Right renal pelvis (tissue), 4 donors: Measurements from ENCODE around the gene COL4A1. TPM values are rescaled to one million over a fixed set of nuclear protein-coding genes. Genes with fewer than 3 reads are reported as not detected.

ENCODE experiments used
- DNase-seq, 4 donors: peaks; one replicate each; pipeline ENCODE4 v3.0.0-alpha.2; 2013; ENCODE audit warnings: low read depth in 4 of 4, low spot score in 3 of 4, missing footprints in 1 of 4
- polyA plus RNA-seq, 4 donors: library from polyadenylated mRNA; unstranded; fragments of 120-200 nt; gene quantifications; one replicate each; pipeline ENCODE4 v1.2.1, GENCODE V29; 2013; ENCODE audit not compliant: insufficient read length in 4 of 4

COL4A1 gene
- polyA plus RNA-seq, 4 donors: 619 to 679 (median 666) TPM

DNA sequence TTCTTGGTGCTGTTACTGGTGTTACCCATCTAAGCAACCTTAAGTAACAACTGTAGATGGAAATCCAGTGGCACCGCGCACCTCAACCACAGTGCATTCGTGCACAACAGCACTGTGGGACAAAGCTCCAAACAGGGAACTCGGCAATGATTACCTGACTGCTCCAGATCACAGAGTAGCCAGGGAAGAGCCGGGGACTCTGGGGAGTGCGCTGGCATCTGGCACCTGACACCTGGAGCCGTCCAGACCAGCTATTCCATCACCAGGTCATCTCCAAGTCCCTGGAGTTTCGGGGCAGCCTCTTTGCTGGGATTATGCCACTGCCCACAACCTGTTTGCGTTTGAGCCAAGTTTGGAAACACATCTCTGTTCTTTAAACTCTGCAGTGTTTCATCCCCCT lies 62.0 kb downstream of the COL4A1 start:
- no peak for DNase-seq

DNA sequence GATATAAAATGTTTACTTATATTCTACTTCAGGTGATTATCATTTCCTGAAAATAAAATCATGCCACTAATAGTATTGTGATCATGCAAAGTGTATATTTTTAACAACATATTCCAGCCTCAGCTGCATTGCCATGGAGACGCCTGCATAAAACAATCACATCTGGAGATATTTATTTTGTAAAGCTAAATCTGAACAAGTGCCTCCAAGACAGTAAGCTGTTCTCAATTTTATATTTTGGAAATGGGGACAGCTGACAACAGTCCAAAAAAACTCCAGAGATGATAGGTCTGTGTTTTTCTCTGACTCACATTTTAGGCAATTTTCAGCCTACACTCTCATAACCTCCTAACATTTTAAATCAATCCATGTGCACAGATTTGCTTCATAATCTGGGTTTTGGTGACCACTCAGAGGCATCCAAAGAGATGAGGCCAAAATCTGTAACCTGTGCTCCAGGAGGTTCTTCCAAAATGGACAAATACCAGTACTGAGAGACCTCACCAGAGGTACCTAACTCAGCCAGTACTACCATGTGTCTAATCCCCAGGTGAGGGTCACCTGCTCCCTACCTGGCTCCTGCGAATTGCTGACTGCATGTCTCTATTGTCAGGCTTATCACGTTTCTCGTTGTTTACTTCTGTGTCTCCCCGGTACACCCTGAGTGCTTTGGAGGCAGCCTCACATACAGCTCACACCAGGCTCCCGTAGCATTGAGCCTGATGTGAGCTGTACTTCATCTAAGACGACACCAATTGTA lies 62.7 kb downstream of the COL4A1 start:
- no peak for DNase-seq

DNA sequence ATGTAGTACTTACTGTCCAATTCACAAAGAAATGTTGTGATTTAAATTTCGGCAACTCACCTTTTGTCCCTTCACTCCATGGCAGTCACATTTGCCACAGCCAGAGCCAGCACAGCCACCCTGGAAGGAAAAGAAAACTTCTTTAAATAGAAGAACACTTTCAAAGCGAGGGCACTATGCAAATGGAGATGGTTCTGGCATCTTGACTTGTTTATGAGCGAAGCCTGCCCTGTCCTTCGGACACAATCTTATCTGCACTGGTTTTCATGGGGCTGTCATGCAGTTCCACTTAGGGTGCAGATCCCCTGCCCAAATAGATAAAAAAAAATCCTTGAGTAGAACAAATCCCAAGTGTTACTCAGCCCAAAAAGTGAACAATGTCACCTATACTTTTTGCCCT lies 64.3 kb downstream of the COL4A1 start:
- DNase-seq: no peak

DNA sequence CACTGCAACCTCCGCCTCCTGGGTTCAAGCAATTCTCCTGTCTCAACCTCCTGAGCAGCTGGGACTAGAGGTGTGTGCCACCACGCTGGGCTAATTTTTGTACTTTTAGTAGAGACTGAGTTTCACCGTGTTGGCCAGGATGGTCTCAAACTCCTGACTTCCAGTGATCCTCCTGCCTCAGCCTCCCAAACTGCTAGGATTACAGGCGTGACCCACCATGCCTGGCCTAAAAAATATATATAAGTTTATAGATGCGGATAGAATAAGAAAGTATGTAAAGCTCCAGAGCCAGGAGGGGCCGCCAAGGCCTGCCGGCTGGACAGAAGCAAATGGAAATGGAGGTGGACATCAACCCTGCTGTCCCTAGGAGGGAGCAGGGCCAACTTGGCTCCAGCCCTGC lies 66.0 kb downstream of the COL4A1 start:
- DNase-seq: no peak

DNA sequence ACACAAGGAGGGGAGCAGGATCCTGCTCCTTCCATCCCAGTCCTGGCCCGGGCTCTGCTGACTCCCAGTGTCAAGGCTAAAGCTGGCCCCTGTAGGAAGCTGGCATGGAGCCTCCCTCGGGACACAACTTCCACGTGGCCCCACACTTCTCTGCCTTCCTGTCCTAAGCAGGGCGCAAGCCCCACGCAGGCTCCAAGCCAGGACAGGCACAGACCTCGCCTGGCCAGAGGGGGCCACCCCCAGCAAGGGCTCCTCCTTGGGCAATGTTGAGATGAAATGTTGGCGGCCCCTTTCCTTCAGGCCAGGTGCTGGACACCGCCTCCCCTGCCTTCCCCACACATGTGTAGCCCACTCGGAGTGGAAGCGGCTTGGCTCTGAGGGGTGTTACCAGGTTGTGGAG lies 66.6 kb downstream of the COL4A1 start:
- DNase-seq: no peak

DNA sequence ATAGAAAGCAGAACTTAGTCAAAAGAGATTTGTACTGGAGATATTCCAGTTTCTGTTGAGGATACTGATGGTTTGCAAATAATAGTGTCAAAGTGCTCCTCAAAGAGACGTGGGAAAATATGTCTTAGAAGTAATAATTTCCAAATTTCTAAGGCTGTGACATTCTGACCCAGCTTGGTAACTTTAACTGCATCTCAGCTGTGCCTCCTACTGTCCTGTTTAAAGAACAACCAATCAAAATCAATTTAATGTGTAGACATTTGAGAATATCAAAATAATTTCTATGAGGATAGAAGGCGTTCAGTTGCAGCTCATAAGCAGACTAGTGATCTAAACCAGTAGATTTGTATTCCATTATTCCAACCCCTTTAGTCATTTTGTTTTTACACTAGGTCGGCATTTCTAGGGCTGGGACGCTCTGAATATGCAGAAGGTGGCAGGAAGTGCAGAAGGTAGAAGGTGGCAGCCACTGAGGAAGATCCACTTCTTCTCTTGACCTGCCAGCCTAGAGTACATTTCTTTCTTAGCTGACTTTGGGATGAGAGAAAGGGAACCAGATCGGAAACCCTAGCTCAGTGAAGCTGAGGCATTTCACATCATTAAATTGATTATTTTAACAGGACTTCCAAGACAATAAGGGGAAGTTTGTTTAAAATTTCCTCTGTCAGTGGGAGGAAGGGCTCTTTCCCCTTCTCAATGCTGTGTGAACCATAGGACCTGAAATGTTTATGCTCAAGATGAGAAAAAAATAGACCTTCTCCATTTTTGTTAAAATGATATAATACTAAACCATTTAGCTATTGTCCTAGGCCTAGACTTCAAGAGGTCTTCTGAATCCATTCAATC lies 67.5 kb downstream of the COL4A1 start:
- DNase-seq: no peak

DNA sequence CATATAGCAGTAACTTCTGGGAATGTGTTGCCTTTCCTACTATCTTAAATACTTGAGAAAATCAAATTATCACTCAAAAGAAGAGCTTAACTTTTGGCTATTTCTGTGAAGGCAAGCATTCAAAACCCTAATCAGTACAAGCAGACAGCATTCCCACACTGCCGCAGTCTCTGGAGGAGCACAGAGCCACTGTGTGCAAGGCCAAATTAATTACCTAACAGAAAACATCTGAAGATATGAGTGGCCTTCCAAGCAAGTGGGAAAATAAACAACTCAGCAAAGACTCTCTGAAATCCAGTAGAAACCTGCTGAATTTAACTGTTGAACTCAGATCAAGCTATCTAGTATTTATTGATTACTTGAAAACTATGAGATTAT lies 68.2 kb downstream of the COL4A1 start:
- DNase-seq: no peak

DNA sequence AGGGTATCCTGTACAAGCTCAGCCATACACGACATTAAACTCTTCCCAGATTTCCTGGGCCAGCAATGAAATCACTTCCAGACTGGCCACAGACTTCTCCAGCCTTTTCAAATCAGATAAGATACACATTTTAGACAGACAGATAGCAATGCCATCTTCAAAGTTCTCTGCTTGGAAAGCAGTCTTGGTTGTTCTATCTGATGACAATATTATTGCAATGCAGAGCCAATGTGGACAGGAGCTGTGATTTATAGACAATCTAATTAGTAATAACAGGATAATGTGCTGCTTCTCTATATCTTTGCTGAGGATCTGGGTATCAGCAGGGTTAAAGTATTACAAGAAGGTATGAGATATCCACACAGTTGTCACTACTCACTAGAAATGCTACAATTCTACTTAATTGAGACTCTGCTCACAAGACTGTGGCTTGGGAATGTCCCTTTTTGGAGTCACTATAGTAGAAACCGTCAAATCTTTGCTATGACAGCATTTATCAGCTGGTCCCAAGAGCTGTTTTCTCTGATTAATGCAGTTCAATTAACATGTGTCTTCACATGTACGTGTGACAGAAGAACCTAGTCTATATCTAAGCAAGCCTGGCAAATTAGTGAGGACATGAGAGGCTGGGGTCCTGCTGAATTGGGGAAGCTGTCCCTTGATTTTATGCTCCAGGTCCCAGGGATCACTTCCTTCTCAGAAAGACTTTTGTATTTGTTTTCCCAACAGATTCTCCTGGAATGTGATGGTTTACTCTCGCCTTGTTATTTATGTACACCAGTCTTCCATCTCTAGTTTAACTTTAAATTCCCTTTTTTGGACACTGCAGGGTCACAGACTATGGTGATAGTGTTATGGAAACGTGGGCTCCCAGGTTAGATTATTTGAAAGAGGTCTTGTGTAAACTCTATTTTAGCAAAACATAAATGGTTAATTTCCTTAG lies 68.8 kb downstream of the COL4A1 start:
- no peak for DNase-seq

DNA sequence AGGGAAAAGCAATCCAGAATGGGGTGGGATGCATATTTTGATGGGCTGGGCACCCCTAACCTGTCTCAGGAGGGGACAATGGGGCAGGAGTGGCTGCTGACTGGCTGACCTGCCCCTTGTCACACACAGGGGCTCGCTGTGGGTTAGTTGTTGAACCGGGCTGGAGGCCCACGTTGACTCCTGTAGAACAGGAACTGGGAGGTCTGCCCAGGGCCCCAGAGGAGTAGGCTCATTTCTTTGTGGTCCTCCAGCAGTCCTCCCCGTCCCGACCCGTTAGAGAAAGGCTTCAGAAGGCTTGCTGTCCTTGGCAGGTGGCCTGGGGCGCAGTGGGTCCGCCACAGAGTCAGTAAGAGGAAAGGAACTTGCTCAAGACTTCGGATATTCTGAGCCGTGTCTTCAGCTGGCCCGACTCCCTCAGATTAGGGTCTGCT lies 70.1 kb downstream of the COL4A1 start:
- no peak for DNase-seq

DNA sequence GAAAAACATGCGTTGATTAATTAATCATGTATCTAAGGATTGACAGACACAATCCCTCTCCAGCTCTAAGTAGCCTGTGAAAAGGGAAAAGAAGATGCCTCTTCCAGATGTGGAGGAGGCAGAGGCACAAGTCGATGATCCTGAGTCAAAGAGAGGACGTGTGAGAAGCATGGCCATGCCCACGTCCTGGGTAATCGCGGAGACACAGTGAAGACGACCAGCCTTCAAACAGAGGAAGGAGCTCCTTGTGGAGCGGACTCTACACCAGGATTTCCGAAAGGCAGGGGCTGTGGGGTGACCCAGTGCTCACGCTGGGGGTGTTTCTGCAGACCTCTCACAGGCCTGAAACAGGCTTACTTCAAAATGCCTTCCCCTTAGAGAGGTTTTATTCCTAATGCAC lies 70.5 kb downstream of the COL4A1 start:
- no peak for DNase-seq

DNA sequence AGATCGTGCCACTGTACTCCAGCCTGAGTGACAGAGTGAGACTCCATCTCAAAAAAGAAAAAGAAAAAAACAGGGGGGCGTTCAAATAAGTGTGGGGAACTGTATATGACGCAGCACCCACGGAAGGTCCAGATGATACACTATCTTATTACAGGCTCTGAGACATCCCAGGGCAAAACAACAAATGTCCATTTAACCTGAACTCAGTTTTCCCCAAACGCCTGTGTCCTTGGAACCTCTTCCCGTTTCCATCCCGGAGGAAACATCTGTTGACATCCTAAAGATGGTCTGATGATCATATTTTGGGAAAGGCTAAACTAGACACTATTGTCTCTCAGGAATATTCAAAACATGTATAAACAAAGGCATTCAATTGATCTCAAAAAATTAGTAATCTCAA lies 72.4 kb downstream of the COL4A1 start:
- DNase-seq: no peak

DNA sequence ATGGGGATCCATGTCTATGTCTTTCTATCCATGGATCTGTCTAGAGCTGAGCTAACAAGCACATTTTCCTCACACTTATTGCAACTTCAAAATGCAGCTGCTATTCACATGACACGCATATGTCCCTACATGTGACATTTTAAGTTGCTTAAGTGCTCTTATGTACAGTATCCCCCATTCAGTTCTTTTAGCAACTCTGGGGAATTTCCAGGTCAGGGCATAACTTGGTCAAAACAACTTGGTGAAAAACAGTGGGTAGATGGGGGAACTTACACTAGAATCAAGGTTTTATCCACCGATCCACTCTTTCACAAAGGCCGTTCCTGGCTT lies 73.0 kb downstream of the COL4A1 start:
- DNase-seq: no peak

DNA sequence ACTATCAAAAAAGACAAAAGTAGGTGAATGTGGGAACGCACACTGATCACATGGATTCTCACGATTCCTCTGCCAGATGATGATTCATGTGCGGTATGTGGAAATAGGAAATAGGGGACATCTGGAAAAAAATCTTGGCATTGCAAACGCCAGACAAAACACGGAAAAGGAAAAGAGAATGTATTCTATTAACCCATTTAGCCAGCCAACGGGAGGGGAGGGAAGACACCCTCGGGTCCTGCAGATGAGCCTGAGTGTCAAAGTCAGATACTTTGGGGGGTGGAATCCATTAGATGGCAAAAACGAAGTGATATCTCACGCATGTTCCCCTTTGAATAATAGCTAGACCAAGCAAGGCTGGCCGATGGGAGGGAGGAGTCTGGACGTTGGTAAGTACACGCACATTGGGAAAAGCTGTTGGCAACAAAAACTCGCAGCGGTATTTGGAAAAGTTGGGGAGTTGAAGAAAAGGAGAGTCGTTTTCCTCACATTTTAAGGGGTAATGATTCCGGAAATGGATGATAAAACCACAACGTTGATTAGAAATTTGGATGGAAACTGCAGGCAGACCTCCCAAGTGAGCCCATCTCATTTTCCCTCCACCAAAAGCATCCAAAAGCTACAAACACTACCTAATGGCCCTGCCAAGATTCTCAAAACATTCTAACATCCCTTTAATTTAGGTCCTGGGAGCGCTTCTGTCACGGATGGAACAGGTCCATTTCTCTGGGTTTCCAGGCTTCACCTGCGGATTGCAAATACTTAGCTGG lies 73.6 kb downstream of the COL4A1 start:
- no peak for DNase-seq

DNA sequence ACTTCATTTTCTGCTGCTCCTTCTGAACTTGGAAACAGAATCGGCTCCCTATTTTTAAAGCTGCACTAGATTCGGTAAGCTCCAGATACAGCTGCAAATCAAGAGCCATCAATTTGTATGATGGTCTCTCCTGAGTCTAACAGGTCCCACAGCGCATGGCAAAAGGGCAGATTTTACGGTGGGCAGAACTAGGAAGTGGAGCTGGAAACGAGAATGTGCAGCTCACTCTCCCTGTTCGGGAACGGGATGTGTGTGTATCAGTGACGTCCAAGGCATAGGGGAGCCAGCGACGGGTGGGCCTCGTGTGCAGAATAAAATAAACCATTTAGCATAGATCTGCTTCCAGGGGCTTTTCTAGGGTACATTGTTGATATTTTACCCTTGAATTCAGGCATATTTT lies 74.2 kb downstream of the COL4A1 start:
- DNase-seq: no peak

DNA sequence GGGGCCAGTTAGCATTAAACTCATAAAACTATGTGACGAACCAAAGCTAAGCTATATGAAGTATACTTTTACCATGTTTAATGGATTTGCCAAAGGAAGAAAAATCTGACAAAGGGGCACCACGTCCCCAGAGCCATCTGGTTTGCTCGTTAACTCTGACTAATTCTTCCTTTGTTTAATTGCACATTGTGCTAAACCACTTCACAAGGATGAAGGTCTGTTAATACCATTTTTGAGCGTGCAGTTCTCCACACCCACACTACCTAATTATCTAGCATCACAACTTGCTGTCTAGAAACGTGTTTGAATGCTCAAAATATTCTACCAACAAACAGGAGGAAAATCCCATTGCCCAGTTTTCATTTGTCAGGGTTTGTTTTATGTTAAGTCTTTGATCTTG lies 74.8 kb downstream of the COL4A1 start:
- DNase-seq: no peak

DNA sequence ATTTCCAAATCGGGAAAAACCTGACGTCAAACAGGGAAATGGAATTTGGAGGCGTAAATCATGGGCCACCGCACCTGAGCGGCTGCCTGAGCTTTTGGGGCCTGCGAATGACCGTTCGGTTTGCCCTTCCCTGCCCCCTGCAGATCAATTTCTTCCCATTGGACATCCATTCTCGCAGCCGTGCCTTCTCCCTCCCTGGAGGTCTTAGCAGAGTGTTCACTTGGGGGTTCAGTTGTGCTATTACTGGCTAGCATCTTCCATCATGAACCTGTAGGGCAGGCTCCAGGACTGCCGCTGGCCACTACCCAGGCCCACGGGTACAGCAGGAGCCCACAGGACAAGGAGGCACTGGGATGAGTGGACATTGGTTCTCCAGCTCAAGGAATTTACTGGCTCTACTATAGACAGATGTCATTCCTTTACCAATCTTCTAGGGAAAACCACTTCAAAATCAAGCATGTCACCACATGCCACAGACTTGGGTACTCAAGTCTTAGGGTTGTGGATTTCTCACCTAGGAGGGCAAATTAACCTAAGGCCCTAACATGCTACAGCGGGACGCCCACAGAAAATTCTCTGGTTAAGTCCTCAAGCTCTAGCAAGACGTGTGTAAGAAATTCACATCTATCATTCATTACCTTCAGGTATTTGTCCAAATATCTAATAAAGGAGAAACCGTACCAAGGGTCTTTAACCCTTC lies 75.5 kb downstream of the COL4A1 start:
- no peak for DNase-seq

DNA sequence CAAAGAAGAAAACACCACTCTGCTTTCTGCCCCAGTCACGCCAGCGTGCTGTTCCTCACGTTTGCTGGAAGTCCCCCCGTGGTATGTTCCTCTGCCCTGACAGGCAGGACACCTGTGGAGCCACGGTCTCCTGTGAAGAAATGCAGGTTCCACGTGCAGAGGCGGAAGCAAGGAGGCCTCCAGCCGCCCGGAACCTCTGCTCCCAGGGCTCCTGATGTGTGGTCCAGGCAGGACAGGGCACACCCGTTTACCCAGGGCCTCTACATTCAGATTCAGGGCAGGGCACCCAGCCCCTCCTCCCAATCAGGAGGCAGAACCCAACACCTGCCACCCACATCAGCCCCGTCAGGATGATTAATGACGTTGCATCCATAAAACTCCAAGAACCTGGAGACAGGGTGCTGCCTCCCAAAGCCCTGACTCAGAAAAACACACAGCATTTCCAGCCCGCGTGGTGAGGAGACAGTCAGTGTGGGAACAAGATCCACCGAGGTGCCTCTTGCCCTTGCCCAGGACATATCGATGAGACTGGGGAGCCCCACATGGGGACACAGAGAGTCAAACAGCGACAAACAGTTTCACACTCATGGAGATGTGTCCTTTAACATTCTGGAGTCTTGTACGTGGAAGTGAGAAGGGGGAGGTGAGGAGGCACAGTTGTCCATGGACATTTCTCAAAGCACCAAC lies 76.2 kb downstream of the COL4A1 start:
- no peak for DNase-seq

DNA sequence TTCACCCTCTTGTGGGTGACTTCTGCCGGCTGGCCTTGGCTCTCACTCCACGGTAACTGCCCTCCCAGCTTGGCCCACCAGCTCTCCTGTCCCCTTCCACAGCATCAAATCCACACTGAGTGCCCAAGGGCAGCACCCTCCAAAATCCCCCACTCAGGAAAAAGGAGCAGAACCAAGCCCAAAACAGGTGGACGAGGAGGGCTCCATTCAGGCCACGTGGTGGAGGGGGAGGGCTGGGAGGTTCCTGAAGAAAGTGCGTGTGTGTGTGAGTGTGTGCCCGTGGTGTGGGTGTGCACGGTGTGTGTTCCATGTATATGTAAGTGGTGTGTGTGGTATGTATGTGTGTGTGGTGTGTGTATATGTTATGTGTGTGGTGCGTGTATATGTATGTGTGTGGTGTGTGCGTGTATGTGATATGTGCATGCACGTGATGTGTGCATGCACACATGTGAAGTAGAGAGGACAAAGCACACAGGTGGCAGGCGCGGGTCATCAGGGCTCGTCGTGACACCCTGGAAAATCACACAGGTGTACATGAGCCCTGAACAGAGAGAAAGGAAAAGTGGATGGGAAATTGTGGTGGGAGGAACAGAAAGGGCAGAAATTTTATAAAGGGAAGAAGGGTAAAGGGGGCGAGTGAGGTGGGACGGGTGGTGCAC lies 76.9 kb downstream of the COL4A1 start:
- no peak for DNase-seq
